GM19351 (cell line): Measurements from ENCODE around the gene ZNF547.

Experiments used
- ATAC-seq: cut with Tn5 transposase; IDR thresholded peaks from one replicate; pipeline ENCODE4 v1.9.1; 2021; ENCODE audit warnings: mild to moderate bottlenecking, moderate library complexity; ENCODE audit not compliant: unreplicated experiment

ZNF547 gene

DNA sequence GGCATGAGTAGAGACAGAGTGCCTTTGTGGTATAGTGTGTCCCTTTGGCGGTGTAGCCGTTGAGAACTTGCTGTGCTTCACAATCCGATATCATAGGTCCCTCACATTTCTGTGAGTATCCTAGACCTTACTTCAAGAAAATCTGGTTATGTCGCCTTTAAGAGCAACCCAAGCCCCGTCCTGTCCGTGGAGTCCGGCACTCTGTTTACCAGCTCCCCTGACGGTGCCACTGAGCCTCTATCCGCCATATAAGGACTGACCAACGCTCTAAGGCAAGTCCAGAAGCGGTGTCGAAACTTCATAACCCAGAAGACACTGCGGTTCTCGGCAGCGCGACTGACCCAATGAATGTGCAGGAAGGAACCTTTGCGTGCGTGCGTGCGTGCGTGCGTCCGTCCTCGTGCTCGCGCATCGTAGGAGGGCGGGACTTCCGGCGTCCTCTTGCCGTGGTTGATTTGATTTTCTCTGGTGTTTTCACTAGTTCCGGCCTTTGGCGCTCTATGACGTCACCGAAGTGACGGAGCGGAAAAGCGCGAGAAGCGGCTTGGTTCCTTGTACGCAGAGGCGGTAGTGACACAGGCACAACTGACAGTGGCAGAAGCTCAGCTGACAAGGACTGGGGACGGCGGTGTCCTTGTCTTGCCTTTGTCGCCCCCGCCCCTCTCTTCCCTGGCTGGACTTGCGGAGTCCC, at the start of gene ZNF547, which contains the start of gene TRAPPC2B:
ZNF547 (plus strand) TSS at position 555 of the 691 bp plus-strand sequence. CDS start 5,005 bp downstream, outside the sequence.
TRAPPC2B (plus strand) TSS at position 555 of the 691 bp plus-strand sequence. CDS start 1,283 bp downstream, outside the sequence.
- ATAC-seq, result peak; percentile 95

DNA sequence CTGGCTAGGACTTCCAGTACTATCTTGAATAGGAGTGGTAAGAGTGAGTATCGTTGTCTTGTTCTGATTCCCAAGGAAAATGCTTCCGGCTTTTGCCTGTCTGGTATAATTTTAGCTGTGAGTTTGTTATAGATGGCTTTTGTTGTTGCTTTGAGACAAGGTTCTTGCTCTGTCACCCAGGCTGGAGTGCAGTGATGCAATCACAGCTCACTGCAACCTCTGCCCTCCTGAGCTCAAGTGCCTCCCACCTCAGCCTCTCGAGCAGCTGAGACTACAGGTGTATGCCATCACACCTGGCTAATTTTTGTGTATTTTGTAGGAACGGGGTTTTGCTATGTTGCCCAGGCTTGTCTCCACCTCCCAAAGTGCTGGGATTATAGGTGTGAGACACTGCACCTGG, 49.2 kb upstream of the ZNF547 start:
- ATAC-seq, result no peak

DNA sequence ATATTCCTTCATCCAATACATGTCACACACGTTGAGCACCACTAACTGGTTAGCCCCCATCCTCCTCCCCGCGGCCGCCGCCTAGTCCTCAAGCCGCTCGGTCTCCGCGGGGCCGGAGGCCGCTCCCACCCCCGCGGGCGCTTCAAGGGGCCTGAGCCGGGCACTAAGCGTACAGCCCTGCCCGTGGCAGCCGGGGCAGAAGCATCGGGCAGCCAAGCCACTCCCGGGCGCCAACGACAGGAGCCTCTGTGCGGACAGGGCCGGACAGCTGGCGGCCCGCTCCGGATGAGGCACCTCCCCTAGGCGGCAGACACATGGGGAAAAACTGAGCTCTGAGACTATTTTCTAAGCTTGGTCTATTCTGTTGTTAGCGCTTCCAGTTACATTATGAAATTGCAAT, 45.8 kb upstream of the ZNF547 start:
- ATAC-seq, result no peak

DNA sequence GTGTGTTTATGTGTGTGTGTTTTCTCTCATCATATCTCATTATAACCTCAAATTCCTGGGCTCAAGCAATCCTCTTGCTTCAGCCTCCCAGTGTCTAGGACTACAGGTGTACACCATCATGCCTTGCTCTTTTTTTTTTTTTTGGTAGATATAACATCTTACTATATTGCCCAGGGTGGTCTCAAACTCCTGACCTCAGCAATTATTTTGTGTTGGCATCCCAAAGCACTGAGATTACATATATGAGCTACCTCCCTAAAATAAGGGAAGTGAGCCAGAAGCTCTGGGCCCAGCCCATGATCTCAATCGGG, 43.5 kb upstream of the ZNF547 start:
- no peak for ATAC-seq

DNA sequence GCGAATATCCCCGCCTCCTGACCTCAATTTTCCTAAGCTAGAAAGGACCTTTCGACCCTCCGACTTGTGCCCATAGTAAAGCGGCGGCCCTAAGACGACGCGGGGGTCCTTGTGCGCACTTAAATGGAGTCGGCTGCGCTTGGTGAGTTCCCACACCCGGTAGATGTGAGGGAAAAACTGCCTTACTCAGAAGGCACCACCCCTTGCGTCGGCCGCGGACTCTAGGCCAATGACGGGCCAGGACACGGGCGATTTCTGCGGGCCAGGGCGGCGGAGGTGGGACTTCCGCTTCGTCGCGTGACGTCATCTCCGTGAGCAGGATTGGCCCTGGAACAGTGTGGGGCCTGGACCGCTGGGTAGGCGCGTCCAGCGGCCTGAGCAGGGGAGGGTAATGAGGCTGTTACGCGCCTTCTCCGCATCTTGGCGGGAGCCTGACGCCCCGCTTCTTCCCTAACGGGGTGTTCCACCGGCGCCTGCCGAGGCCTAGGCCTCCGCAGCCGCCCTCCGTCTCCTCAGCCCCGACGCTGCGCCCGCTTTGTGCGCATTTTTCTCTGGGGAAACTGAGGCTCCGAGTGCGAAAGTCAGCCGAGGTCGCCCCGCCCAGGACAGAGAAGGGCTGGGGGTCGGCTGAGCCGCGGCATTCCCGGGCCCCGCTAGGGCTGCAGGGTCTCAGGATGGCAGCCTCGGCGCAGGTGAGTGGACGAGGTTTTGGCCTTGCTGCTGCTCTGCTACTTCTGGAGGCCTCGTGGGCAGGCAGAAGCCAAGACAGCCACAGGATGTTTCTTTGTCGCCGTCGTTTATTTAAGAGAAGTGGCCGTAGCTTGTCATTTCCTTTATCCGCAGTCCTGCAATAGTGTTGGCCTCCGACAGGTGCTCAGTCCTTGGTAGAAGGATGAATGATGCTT, 42.9 kb upstream of the ZNF547 start, which contains the start of gene ZNF543:
ZNF543 (plus strand) TSS at position 293 of the 905 bp plus-strand sequence; CDS start at position 675, 382 bp downstream.
- peak; percentile 96 for ATAC-seq

DNA sequence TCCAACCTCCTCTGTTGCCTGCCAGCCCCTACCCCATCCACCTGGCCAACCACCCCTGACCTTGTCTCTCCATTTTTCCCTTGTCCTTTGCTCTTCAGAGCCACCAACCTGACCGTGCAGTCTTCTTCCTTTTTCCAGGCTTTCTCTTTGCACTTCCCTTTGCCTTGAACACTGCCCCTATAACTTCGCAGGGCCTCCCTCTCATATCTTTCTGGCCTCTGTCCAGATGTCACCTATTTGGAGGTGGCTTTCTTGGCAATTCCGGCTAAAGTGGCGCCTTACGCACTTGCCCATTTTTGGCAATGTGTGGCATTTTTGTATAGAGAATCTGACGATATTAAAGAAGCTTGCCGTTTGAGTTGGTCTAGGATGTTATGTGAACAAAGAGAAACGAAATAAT, 42.2 kb upstream of the ZNF547 start:
- ATAC-seq, result no peak

DNA sequence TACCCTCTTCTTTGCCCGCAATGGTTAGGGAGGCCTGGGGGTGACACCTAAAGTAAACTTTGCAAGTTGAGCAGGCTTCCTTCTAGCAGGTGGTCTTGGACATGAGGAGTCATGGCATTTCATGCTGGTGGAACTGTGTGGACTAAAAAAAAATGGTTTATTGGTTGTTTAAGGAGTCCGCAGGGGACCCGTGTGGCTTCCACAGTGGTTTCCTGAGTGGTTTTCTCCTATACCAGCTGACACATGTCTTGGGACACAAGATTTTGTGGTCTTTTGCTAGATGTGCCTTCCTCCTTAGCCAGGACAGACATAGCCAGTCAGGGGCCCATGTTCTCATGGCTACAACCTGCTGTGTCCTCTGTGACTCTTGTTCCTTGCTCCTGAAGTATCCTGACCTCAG, 41.6 kb upstream of the ZNF547 start:
- ATAC-seq, result no peak

DNA sequence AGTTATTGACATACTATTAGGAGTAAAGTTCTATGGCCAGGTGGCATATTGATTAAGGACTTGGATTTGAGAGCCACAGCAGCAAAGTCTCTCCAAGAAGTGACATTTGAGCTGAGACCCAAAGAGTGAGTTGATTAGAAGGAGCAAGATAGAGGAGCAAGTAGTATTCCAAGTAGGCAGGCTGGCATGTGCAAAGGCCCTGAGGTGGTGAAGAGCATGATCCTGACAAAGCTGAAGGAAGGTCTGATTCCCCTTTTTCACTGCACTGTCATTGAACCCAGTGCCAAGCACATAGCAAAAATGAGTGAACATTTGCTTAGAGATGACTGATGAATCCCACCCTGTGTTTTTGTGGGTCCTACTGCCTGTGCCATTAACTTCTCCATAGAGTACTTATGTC, 38.4 kb upstream of the ZNF547 start:
- ATAC-seq, result no peak

DNA sequence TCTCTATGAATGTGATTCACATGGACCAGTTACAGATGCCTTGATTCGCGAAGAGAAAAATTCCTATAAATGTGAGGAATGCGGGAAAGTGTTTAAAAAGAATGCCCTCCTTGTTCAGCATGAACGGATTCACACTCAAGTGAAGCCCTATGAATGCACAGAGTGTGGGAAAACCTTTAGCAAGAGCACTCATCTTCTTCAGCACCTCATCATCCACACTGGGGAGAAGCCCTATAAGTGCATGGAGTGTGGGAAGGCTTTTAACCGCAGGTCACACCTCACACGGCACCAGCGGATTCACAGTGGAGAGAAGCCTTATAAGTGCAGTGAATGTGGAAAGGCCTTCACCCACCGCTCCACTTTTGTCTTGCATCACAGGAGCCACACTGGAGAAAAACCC, 35.4 kb upstream of the ZNF547 start:
- no peak for ATAC-seq

DNA sequence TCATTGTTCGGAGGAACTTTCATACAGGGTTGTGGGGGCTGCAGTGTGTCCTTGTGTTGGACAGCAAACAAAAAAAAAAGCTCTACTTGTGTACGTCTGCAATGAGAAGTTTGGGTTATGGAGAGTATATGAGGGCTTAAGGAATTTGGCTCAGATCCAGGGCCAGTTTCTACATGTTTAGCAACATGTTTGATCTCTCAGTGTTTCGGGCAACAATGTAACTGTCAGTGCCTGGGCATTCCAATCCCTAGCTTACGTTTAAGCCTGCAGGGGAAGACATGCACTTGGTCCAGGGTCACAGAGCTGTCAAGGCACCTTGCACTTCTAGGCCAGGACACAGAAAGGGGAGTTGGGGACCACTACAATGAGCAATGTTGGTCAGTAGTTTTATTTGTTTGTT, 29.2 kb upstream of the ZNF547 start:
- ATAC-seq, result no peak

DNA sequence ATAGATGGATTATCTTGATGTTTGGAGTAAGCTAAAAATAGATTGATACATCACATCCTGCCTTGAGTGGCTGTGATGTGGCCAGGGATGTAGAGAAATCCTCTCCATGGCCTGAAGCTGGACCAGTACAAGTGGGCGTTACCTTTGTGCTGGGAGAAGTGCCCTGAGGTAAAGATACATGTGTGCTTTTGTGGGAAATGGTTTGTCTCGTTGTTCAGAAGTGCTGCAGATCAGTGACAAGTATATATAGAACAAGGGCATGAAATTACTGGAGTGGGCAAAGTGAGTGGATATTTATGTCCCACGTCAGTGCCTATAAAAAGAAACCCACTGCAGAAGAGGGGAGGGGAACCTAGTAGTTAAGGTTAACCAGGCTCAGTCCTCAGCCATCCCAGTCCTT, 24.5 kb upstream of the ZNF547 start:
- ATAC-seq, result no peak

DNA sequence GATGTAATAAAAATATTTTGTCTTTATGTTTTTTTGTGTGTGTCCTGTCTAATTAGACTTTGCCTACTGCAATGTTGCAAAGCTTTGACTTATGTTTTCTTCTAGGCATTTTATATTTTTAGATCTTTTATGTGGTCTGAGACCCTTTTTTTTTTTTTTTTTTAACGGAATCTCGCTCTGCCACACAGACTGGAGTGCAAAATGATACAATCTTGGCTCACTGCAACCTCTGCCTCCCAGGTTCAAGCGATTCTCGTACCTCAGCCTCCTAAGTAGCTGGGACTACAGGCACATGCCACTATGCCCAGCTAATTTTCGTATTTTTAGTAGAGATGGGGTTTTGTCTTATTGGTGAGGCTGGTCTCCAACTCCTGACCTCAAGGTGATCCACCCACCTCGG, 20.8 kb upstream of the ZNF547 start:
- no peak for ATAC-seq

DNA sequence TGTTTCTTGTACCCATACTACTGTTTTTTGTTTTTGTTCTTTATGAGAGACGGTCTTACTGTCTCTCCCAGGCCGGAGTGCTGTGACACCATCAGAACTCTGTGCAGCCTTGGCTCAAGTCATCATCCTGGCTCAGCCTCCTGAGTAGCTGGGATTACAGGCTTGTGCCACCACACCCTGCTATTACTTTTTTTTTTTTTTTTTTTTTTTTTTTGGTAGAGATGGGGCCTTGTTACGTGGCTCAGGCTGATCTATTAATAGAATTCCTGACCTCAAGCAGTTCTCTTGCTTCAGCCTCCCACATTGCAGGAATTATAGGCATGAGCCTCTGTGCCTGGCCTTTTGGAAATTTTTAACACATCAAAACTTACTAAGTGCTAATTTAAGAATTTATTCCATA, 15.2 kb upstream of the ZNF547 start:
- no peak for ATAC-seq

DNA sequence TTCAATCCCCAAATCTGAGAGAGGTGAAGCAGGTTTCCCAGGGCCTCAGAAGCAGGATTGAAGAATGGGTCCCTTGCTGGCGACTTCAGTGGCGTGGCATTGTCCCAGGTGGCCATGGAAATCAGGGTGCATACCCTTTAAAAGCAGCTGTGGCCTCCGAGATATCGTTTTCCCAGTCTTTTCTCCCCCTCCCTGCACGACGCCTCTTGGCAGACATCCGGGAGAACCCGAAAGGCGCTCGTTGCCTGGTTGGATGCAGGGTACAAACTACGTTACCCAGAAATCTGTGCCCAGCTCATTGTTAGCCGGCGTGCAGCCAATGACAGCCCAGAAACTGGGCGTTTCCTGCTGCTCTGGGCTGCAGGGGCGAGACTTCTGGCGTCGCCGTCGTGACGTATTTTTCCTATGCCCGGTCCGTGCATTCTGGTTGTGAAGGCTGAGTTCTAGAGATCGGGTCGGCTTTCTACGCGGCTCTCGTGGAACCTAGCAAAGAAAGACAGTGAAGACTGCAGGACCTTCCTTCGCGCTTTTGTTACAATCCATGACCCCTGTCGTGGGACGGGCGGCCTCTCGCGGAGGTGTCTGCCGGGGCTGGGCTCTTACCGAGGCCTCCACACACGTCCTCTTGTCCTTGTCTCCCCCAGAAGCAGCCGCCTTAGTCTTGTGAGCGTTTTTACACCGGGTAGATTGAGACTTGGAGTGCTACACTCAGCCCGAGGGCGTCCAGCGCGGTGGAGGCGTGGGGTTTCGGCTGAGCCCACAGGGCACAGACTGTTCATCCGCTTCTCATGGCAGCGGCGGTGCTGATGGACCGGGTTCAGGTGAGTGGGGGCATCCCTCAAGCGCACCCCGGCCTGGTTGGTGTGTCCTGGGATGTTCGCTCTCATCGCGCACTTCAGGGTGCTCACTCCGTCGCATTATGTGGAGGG, 12.2 kb upstream of the ZNF547 start, which contains the start of gene ZNF304:
ZNF304 (plus strand) TSS at position 395 of the 929 bp plus-strand sequence; CDS start at position 789, 394 bp downstream.
- peak; percentile 98 for ATAC-seq

DNA sequence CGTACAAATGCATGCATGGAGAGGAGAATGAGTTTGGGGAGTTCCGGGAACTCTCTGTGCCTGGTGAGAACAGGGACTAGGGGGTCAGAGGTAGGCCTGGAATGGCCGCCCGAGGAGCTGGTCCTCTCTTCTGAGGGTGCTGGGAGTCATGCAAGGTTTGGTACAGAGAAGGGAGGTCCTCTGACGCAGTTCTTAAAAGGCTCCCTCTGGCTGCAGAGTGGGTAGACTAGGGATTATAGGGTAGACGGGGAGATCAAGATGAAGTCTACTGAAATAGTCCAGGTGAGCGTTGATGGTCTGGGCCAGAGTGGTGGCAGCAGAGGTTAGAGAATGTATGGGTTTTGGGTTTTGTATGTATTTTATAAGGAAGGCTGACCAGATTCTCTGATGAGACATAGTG, 11.5 kb upstream of the ZNF547 start:
- ATAC-seq, result no peak

DNA sequence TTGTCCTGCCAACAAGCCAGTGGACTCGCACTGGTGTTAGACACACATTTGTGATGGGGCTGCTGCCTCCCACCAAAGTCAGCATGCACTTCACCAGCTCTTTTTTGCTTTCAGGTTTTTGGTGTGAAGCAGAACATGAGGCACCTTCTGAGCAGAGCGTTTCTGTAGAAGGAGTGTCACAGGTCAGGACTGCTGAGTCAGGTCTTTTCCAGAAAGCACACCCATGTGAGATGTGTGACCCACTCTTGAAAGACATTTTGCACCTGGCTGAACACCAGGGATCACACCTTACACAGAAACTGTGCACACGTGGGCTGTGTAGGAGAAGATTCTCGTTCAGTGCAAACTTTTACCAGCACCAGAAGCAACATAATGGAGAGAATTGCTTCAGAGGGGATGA, 7.4 kb upstream of the ZNF547 start:
- ATAC-seq, result no peak

DNA sequence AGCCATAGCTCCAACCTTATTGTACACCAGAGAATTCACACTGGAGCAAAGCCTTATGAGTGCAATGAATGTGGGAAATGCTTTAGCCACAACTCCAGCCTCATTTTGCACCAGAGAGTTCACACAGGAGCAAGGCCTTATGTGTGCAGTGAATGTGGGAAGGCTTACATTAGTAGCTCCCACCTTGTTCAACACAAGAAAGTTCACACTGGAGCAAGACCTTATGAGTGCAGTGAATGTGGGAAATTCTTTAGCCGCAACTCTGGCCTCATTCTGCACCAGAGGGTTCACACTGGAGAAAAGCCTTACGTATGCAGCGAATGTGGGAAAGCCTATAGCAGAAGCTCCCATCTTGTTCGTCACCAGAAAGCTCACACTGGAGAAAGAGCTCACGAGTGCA, 5.9 kb upstream of the ZNF547 start:
- ATAC-seq, result no peak

DNA sequence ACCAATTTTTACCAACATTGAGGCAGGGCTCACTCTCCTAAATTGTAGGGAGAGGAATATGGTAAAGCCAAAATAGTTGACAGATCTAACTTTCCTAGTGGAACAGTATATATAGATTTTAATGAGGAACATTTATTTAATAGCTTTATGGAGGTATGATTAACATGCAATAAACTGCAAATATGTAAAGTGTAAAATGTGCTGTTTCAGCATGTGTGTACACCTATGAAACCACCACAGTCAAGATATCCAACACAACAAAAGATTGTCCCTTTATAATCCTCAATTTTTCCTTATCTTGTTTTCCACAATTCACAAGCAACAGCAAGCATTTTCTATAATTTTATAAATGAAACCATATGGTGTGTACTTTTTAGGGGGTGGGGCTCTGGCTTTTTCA, 4.1 kb upstream of the ZNF547 start:
- no peak for ATAC-seq

DNA sequence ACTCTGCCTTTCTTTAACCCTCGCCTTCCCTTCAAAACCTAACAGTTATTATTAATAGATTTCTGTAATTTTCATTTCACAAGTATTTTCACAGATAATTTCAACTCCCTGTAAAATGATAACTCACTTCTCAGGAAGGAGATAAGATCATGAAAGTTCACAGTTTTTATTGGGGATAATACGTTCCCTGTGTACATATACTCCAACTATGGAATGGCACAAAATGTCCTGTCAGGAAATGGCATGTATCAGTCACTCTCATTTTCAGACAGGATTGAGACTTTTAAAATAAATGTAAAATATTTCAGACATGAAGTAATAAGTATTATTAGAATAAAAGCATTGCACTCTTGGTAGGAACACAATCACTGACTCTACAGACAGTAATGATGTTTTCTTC, 932 bp upstream of the ZNF547 start:
- ATAC-seq, result no peak

DNA sequence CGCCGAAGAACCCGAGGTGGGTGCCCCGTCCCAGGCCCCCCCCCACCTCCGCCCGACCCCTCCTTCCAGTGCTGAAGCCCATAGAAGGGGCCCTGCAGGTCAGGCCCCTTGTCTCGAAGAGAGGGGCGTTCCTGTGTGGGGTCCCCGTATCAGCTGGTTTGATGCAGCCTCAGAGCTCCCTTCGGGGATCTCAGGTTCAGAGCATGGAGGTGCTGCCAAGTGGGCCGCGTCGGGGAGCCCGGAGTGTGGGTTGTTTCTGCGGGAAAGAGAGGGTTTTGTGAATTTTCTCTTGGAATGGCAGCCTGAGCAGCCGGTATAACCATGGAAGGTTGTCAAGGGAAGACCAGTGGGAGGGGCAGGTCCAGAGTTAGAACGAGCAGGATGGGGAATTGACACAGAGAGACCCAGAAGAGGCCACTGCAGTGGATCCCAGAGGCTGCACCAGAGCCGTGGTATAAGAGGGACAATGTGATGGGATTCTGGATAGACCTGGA, 384 bp downstream of the ZNF547 start:
- no peak for ATAC-seq

DNA sequence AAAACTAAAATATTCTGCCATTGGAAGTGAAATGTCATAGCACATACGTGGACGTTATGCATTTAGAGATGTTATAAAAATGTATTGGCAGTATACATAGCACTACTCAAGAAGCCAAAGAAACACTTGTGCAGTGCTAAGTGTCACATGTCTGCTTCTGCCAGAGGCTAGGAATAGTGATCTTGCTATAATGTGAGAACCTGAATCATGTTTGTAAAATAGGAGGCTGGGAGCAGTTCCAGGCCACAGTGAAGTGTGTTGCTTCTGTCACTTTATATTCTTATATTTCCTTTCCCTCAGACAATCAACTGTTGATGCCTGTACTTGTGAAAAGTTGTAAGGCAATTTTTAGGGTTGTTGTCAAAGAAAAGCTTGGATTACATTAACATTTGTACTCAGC, 3.4 kb downstream of the ZNF547 start:
- no peak for ATAC-seq
